ENCODE results near the gene SETD7.

Gene SETD7

GRCh38 chr4:139568206-139568955 is 12.4 kb upstream of the SETD7 start:
- no peak for DNase-seq

GRCh38 chr4:139567159-139567870 is 11.3 kb upstream of the SETD7 start:
- no peak for DNase-seq

- DNase-seq, result no peak
These were observed 8.5 kb upstream of the SETD7 start for GRCh38 chr4:139564502-139564901.

DNA sequence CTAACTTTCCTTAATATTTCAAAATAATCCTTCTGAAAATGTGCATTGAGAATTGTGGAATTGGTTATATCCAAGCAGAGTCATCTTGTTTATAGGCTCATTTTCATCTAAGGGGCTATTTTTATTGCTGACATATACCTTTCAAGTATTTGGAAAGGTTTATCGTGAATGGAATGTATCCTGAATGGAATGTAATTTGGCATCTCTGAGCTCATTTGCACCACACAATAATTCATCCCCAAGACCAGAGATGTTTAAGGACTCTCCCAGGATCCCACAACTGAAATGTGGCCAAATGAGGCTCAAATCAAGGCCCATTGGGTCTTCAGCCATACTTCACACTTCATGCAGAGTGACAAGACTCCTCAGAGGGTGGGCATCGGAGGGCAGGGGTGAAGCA is 7.5 kb upstream of the SETD7 start:
- DNase-seq, result no peak

GRCh38 chr4:139562839-139563238 is 6.8 kb upstream of the SETD7 start:
- DNase-seq, result no peak

DNA sequence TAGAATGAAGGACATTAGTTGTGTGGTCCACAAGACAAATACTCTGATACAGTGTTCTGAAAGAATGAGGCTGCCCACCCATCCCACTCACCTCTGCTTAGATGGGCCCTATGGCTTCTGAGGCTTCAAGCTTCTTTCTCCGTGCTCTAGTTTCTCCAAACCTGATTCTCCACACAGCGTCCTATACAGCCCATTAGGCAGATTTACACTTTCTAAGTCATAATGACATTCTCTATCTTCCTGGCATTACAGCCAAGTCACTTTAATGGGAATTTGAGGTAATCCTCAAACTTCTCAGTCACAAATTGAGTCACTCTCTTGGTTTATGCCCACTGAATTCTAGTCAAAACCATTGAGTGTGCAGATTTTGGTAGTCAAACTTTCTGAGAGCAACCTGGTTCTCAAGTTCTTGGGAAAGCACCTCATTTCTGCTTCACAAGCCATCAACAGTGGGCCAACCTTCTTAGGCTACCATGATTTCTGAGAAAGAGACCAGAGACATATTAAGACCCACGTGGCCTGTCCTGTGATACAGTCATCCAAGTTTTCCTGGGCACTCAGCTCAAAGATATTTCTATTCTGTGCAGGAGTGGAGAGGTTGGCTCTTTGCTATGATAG is 6.2 kb upstream of the SETD7 start:
- no peak for DNase-seq

DNA sequence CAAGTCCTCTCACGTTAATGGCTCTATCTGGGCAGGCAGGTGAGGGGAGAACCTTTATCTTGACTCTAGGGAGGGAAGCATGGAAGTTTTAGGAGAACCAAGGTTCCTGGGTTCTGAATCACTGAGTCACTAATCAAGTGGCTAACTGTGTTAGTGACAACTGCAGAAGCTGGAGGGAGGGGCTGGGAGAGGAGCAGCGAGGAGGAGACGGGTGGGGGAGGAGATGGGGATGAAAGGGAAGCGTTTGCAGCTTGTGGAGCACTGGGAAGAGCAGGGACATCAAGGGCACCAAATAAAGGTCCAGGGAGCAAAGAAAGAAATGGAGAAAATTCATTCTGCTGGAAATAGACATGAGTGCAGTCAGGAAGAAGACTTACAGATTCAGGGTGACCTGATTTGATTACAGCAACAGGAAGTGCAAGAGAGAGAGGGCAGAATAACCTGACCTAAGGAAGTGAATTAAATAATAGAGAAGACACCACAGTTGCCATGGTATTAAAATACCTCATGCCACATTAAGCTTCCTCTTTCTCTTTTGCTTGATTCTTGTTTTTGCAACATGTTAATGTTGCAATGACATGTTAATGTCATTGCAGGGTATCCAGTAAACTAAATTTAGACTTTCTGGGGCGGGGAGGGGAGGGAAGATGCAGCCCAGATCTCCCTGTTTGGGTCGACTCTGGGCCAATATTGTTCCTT is 4.5 kb upstream of the SETD7 start:
- no peak for DNase-seq

DNA sequence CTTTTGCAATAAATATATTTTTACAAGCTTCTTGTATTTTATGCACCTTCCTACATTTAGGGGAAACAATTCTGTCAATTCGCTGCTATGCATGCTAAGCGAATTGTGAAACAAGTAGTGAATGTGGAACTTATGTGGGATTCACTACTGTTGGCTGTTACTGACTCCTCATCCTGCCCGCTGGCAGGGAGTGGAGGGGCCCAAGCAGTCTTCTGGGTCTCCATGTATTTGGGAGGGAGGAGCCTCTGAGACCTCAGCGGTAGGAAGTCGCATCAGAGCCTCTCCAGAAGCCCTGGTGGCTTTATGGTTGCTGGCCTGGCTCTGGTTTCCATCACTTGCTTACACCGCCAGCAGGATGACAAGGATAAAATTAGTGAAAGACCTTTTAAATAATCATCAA is 3.7 kb upstream of the SETD7 start:
- DNase-seq, result no peak

- no peak for DNase-seq
These were observed 3.1 kb upstream of the SETD7 start for GRCh38 chr4:139559089-139559479.

DNA sequence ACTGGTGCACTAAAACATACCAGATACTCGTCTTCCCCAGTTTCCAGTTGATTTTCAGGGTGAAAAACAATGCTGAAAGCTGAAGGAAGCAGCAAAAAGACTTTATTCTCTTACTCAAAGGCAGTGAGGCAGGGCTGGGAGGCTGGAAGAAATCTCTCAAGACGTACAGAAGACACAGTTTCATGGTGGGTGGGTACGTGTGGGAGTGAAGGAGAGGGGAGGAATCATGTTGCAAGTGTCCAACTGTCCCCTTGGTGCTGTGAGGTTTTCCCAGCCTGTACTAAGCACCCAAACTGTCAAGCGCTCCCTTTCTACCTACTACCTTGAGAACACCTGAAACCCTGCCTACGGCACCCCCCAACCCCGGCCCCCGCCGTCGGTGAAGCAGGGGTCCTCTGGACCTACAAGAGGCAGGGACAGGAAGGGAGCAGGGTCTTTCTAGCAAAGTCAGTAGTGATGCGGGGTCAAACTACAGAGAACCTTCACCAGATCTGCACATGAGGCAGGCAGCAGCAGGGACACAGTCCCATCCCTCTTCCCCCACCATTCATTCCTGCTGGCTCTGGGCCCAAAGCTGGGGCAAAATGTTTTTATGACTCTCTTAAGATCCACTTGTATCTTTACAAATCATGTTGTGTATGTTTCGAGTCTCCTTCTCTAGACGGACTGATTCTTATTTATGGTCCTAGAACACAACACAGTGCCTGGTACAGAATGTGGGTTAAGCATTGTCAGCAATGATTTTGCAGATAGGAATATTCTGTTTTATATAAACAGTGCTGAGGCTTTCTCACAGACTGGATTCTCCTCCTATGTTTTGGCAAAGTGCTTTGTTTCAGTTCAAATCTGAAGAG is 2.4 kb upstream of the SETD7 start:
- DNase-seq, result no peak

DNA sequence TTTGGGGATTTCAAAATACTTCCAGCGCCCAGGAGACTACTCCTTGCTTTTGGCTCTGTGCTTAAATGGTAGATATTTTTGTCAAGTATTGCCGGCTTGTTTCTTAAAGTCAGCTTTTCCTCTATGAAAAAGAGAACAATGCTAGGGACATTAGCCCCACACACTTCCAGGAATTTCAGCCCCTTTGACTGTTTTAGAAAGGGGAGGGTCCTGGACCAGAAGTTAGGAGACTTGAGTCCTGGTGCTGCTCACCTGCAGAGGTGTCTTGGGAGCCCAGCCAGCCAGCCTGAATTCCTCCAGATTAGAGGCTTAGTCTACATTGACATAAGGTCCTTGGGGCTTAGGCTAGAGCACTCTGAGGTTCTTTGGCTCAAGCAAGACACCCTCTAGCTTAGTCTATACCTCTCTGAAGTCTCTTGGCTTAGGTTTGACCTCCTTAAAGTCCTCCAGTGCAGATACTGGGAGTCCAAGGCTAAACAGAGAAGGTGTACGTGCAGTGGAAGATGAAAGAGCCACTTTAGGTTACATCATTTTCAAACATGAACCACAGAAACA is 1.6 kb upstream of the SETD7 start:
- no peak for DNase-seq

DNA sequence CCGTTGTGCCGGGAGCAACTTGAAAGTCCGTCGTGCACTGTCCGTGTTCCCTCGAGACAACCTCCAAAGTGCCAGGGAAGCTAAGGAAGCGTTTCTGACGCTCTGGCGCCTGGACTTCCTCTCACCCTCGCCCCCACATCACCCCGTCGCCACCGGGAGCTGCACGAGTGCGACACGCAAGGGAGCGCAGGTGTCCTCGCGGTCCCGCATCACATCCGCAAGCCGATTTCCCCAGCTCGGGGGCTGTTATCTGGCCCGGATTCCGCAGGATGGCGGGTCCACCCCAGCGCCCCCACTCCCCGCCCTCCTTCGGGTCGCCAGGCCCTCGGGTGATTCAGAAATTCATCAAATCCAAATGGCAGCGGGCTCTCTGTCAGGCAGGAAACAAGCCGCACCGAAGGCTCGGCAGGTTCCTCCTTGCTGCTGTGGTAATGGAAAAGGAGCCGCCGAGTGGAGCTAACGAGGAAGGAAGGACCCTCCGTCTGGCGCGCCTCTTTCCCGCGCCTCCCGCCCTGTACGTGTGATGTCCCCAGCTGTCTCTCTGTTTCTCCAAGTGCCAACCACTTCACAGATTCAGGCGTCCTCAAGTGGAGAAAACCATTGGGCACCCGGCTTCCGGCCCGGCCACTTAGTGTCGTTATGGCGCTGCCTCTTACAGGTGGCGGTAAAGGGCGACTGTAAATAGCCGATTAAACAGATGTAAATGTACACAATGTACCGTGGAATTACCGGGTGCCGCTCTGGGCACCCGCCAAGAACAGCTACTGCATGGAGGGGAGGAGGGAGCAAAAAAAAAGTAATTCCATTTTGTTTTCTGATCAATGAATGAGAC is 921 bp upstream of the SETD7 start:
- DNase-seq, result peak; percentile 60

GRCh38 chr4:139555705-139556070 is 331 bp downstream of the SETD7 start:
- no peak for DNase-seq

DNA sequence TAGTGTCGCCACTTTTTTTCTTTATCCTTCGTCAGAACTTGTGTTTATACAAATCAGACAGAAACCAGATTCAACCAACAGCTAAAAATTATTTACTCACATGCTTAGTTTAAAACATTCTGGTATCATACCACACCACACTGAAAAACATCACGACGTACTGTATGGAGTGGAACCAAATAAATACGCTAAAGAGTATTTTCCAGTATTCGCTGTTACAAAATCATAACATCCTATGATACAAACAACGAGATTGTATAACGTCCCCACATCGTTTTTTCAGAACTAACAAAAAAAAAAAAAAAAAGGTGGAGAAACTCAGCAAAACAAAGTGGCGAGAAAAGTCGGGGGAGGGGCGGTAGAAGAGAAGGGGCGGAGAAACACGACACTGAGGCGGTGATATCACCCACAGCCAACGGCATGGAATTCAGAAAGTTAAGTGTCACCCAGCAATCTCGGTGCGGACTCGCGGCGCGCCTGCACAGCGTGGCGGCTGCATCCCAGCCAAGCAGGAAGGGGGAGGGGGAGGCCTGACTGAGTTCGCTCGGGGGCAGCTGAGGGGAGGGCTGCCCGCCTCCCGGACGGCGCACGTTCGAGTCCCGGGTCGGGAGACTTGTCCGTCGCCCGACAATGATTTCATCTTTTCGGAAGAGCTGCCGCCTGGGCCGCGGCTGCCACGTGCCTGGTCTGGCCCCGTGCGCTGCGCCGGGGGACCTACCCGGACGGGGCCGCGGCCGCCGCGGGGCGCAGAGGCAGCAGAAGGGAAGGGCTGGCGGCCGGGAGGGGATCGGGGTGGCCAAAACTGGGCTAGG is 920 bp downstream of the SETD7 start:
- DNase-seq, result peak; percentile 82

- no peak for DNase-seq
These were observed 1.5 kb downstream of the SETD7 start for GRCh38 chr4:139554642-139554892.

GRCh38 chr4:139553751-139554641 is 2.0 kb downstream of the SETD7 start:
- no peak for DNase-seq

- no peak for DNase-seq
These were observed 3.3 kb downstream of the SETD7 start for GRCh38 chr4:139552517-139553307.

GRCh38 chr4:139550724-139551429 is 5.1 kb downstream of the SETD7 start:
- no peak for DNase-seq
